Activated CD4-positive, alpha-beta T cell treated with anti-CD3 and anti-CD28 coated beads, Interleukin-2, amount 10 ng/mL, durations not matched to agents 7 days and 5 days (primary cell): ENCODE data around the gene ZNF189. TPM values are rescaled to one million over a fixed set of nuclear protein-coding genes. Genes with fewer than 3 reads are reported as not detected.
A peak's percentile ranks its signal among the peaks of the same experiment; 100 is the strongest.

ENCODE experiments used
- CTCF ChIA-PET: fragments of 350-600 bp; sonication (Branson Sonifier 250); formaldehyde crosslinking; loops from one replicate; lab custom pipeline; 2021; ENCODE audit warnings: antibody characterized with exemption; lab: Charles Lee
- POLR2A ChIA-PET: fragments of 350-600 bp; sonication (Branson Sonifier 250); formaldehyde crosslinking; loops from one replicate; lab custom pipeline; 2021; ENCODE audit warnings: antibody characterized with exemption; lab: Charles Lee
- DNase-seq: peaks from one replicate; pipeline ENCODE4 v3.0.0-alpha.2; 2020
- H3K27ac Mint-ChIP-seq: one replicate; pipeline ENCODE4 v1.8.0; 2021; ENCODE audit warnings: mild to moderate bottlenecking, moderate library complexity, mixed read lengths
- H3K27me3 Mint-ChIP-seq: one replicate; pipeline ENCODE4 v1.8.0; 2021; ENCODE audit warnings: mixed read lengths
- H3K36me3 Mint-ChIP-seq: one replicate; pipeline ENCODE4 v1.8.0; 2021; ENCODE audit warnings: low read depth, mixed read lengths
- H3K4me1 Mint-ChIP-seq: one replicate; pipeline ENCODE4 v1.8.0; 2021; ENCODE audit warnings: mixed read lengths
- H3K4me3 Mint-ChIP-seq: one replicate; pipeline ENCODE4 v1.8.0; 2021; ENCODE audit warnings: mild to moderate bottlenecking, moderate library complexity, mixed read lengths
- H3K9me3 Mint-ChIP-seq: one replicate; pipeline ENCODE4 v1.8.0; 2021; ENCODE audit warnings: mixed read lengths
- total RNA-seq, 2 experiments: library from RNA; stranded (reverse); gene quantifications; one replicate each; pipeline ENCODE4 v1.2.3, GENCODE V29; 2021

Gene ZNF189
- total RNA-seq = 10 to 100 TPM; 11.4 to 12.9 TPM

DNA sequence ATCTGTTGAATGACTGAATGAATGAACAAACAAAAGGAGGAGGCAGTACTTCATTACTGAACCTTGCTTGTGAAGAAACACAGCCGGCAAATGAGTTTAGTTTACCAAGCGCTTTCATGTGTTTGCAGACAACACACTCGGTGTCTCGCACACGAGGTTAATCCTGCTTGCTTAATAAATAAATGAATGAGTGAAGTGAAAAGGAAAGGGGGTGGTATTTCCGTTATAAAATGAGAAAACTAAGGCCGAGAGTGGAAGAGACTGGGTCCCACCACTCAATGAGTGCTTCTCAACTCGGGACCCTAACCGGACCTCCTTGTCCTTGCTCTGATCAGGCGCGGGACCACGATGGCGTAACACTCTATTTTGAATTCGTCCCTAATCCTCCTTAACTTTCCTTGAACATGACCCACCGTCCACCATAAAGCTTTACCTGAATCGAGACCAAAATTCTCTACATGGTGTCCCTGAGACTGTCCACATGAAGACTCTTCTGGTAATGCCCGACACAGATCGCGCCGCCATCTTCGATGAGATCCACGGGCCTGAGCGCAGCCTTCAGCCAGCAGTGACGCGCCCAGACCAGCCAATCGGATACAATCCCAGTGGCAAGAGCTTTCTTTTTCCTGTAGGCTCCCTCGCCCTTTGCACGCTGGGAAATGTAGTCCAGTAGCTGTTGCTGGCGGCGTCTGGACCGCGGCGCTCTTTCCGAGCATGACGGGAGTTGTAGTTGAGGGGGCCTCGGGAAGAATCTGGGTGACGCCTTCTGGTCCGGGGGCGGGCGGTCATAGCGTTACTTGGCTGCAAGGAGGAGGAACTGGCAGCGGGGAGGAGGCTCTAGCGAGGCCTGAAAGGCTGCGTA is at the start of gene ZNF189, which contains the start of gene MRPL50:
ZNF189 (plus strand) TSS at position 784 of the 862 bp plus-strand sequence. CDS start 306 bp downstream, outside the sequence.
MRPL50 (minus strand) TSS at position 551 of the 862 bp plus-strand sequence; CDS start at position 525, 26 bp downstream.
- peak; percentile 98 for DNase-seq
- no peaks in the 10 kb centered on the region for H3K27me3 Mint-ChIP-seq
- H3K27ac Mint-ChIP-seq = peak within 1 kb of the TSS; percentile 99
- H3K4me3 Mint-ChIP-seq = peak within 1 kb of the TSS; percentile 97
- peaks cover 50% of the 10 kb centered on the region for H3K4me1 Mint-ChIP-seq
- peaks cover 19% of the 10 kb centered on the region for H3K9me3 Mint-ChIP-seq
- peaks cover 70% of the 10 kb centered on the region for H3K36me3 Mint-ChIP-seq
- POLR2A ChIA-PET = no interaction called here
- CTCF ChIA-PET = interaction anchor here (1.0 to 1.9 kb wide), 3 partner anchors 10 to 86 kb away, joined by 3 to 6 read pairs (median 4); no protein-coding TSS in a partner anchor

- ChIA-PET CTCF (no interaction called here), POLR2A (no interaction called here)
- Mint-ChIP-seq H3K9me3 (no peaks in the 10 kb centered on the region), H3K27me3 (peaks cover 12% of the 10 kb centered on the region), H3K4me1 (no peaks in the 10 kb centered on the region), H3K36me3 (no peaks in the 10 kb centered on the region), H3K4me3 (no peak overlapping the region), H3K27ac (no peak overlapping the region)
- DNase-seq = no peak
These were observed 48.4 kb upstream of the ZNF189 start for GRCh38 chr9:101350285-101350684.

DNA sequence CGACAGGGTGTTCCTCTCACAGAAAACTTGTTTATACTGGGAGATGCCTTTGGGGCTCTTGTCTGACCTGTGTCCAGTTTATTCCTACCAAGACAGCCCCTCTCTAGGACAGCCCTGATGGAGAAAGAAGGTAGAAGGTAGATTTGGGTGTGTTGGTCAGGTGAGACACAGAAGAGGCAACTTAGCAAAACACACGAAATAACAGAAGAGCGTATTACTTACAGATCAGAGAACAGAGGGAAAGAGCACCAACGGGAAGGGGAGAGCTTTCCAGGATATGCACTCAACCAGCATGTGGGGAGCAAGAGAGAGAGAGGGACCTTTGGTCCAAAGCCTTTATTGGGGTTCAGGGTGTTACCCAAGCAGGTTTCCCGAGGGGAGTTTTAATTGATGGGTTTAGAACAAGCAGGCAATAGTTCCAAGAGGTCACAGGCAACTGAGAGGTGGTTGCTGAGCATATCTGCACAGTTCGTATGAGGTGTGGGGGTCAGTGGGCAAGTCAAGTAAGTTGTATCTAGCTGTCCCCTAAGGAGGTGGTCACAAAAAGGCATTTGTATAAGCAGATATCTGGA is 45.7 kb upstream of the ZNF189 start:
- Mint-ChIP-seq H3K36me3 (no peaks in the 10 kb centered on the region), H3K4me3 (no peak overlapping the region), H3K27ac (no peak overlapping the region), H3K9me3 (no peaks in the 10 kb centered on the region), H3K4me1 (no peaks in the 10 kb centered on the region), H3K27me3 (peaks cover 6% of the 10 kb centered on the region)
- CTCF ChIA-PET = no interaction called here
- POLR2A ChIA-PET = no interaction called here
- no peak for DNase-seq

DNA sequence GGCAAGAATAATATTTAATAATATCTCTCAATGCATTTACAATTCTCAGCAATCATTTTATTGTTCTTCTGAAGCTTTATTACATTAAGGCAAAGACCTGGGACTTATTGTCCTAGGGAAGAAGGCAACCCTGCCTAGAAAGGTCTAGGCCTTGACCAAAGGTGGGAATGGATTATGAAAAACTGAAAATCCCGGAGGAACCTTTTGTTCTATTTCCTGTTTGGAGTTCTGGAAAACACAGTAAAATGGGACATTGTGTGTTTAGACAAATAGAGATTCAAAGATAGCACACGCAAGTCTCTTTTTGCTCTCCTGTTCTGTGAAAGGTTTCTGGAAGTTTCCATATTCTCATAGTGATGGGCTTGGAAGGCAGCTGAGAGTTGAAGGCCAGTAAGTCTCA is 45.0 kb upstream of the ZNF189 start:
- no peak for DNase-seq
- no peak overlapping the region for H3K27ac Mint-ChIP-seq
- H3K9me3 Mint-ChIP-seq = no peaks in the 10 kb centered on the region
- peaks cover 3% of the 10 kb centered on the region for H3K27me3 Mint-ChIP-seq
- H3K4me3 Mint-ChIP-seq = no peak overlapping the region
- ChIA-PET CTCF (no interaction called here), POLR2A (no interaction called here)
- no peaks in the 10 kb centered on the region for H3K36me3 Mint-ChIP-seq
- no peaks in the 10 kb centered on the region for H3K4me1 Mint-ChIP-seq

DNA sequence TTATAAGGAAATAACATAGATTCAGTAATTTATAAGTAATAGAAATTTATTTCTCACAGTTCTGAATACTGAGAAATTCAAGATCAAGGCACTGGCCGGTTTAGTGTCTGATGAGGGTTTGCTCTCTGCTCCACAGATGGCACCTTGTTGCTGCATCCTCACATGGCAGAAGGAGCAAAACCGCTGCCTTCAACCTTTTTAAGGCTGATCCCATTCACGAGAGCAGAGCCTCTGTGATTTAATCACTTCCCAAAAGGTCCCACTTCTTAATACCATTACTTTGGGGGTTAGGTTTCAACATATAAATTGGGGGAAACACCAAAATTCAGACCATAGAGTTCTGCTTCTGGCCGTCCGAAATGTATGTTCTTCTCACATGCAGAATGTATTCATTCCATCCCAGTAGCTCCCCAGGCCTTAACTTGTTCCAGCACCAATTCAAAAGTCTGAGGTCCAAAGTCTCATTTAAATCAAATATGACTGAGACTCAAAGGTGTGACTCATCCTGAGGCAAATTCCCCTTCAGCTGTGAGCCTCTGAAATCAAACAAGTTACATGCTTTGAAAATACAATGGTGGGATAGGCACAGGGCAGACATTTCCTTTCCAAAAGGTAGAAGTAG is 44.4 kb upstream of the ZNF189 start:
- DNase-seq = no peak
- no peaks in the 10 kb centered on the region for H3K36me3 Mint-ChIP-seq
- no peak overlapping the region for H3K27ac Mint-ChIP-seq
- H3K4me1 Mint-ChIP-seq = no peaks in the 10 kb centered on the region
- no peak overlapping the region for H3K4me3 Mint-ChIP-seq
- no peaks in the 10 kb centered on the region for H3K9me3 Mint-ChIP-seq
- ChIA-PET CTCF (no interaction called here), POLR2A (no interaction called here)
- H3K27me3 Mint-ChIP-seq = no peaks in the 10 kb centered on the region

DNA sequence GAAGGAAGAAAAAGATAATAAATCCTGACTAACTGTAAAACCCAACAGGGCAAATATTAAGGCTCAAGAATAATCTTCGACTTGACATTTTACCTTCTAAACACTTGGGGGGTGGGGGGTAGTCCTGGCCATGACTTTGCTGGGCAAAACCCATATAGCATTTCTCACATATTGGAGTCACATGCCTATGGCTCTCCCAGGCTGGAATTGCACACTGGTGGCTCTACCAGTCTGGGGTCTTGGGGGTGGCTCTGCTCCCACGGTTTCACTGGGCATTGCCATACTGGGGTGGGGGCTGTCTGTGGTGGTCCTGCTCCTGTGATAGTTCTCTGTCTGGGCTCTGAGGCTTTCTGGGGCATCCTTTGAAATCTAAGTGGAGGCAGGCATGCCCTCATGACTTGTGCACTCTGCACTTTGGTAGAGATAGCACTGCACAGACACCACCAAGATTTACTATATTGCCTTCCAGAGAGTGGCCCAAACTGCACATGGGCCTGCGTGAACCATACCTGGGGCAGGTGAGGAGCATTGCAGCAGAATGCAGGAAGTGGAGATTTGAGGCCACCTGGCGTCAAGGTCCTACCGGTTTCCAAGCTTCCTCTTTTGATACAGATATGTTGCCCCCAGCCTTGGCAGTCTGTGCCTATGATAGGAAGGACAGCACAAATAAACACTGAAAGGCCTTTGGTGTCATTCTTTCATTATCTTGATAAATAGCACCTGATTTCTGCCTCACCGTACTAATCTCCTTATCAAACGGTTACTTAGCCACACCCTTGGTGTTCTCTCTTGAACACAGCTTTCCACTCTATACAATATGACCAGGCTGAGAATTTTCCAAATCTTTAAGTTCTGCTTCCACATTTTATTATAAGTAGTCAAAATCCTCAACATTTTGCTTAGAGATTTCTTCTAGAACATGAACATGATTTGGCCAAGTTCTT is 43.6 kb upstream of the ZNF189 start:
- no peaks in the 10 kb centered on the region for H3K36me3 Mint-ChIP-seq
- H3K4me1 Mint-ChIP-seq = no peaks in the 10 kb centered on the region
- ChIA-PET POLR2A (no interaction called here), CTCF (no interaction called here)
- no peak for DNase-seq
- no peak overlapping the region for H3K27ac Mint-ChIP-seq
- no peak overlapping the region for H3K4me3 Mint-ChIP-seq
- no peaks in the 10 kb centered on the region for H3K9me3 Mint-ChIP-seq
- H3K27me3 Mint-ChIP-seq = no peaks in the 10 kb centered on the region

DNA sequence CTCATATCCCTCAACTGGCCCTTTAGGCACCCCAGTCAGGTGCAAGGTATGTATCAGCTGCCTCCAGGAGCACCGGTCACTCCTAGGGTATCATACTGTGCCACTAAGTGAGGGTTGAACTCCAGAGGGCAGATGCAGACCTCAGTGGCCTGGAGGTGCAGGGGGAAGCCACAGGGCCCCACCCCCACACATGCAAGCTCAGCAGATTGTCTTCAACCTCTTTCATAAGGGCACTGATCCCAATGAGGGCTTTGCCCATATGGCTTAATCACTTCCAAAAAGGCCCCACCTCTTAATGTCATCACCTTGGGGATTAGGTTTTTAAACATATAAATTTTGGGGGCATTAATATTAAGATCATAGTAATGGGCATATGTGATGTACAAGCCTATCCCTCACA is 42.0 kb upstream of the ZNF189 start:
- ChIA-PET POLR2A (no interaction called here), CTCF (no interaction called here)
- no peaks in the 10 kb centered on the region for H3K36me3 Mint-ChIP-seq
- H3K9me3 Mint-ChIP-seq = no peaks in the 10 kb centered on the region
- no peak for DNase-seq
- H3K4me1 Mint-ChIP-seq = no peaks in the 10 kb centered on the region
- H3K27ac Mint-ChIP-seq = no peak overlapping the region
- no peak overlapping the region for H3K4me3 Mint-ChIP-seq
- H3K27me3 Mint-ChIP-seq = no peaks in the 10 kb centered on the region

DNA sequence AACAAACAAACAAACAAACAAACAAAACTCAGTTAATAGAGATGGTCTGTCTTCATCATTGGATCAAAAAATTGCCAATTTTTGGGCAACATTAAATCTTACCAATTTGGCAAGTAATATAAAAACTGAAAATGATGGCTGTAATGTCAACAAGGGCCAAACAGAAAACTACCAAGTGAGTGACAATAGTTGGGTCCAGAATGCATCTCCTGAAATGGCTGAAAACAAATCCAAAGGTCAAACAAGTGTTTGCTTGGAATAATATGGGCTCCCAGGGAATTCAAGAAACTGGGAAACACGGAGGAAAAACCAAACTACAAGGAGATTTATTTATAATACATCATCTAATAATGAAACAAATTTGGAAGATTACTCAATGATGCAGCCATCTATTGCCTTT is 39.0 kb upstream of the ZNF189 start:
- Mint-ChIP-seq H3K36me3 (no peaks in the 10 kb centered on the region), H3K4me3 (no peak overlapping the region), H3K9me3 (no peaks in the 10 kb centered on the region), H3K4me1 (no peaks in the 10 kb centered on the region), H3K27me3 (no peaks in the 10 kb centered on the region), H3K27ac (no peak overlapping the region)
- DNase-seq = no peak
- CTCF ChIA-PET = no interaction called here
- POLR2A ChIA-PET = no interaction called here

DNA sequence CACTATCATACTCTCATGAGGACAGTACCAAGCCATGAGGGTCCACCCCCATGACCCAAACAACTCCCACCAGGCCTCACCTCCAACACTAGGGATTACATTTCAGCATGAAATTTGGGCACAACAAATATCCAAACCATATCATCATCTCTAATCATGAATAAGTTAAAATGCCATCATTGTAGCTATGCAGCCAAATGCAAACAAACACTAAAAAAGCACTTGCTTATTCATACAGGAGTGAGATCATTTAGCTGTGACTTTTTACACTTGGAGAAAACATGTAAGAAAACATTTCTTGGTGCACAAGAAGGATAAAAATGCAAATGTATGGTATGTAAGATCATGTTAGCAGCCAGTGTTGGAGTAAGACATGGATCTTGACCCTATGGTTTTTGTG is 38.0 kb upstream of the ZNF189 start:
- no peaks in the 10 kb centered on the region for H3K27me3 Mint-ChIP-seq
- H3K27ac Mint-ChIP-seq = no peak overlapping the region
- no peaks in the 10 kb centered on the region for H3K4me1 Mint-ChIP-seq
- no peak for DNase-seq
- CTCF ChIA-PET = no interaction called here
- H3K36me3 Mint-ChIP-seq = no peaks in the 10 kb centered on the region
- no peaks in the 10 kb centered on the region for H3K9me3 Mint-ChIP-seq
- POLR2A ChIA-PET = no interaction called here
- no peak overlapping the region for H3K4me3 Mint-ChIP-seq

GRCh38 chr9:101362450-101362849 is 36.2 kb upstream of the ZNF189 start:
- CTCF ChIA-PET = no interaction called here
- no peaks in the 10 kb centered on the region for H3K27me3 Mint-ChIP-seq

GRCh38 chr9:101365181-101365580 is 33.5 kb upstream of the ZNF189 start:
- POLR2A ChIA-PET = no interaction called here
- CTCF ChIA-PET = interaction anchor here (0.5 kb wide), 1 partner anchor 1522 kb away, joined by 4 read pairs; no protein-coding TSS in a partner anchor
- no peak for DNase-seq
- Mint-ChIP-seq H3K4me3 (no peak overlapping the region), H3K27me3 (no peaks in the 10 kb centered on the region), H3K4me1 (no peaks in the 10 kb centered on the region), H3K36me3 (no peaks in the 10 kb centered on the region), H3K9me3 (no peaks in the 10 kb centered on the region), H3K27ac (no peak overlapping the region)

More at GRCh38 chr9:101362450-101362849, 36.2 kb upstream of the ZNF189 start:
- POLR2A ChIA-PET = no interaction called here
- H3K4me3 Mint-ChIP-seq = no peak overlapping the region
- no peak overlapping the region for H3K27ac Mint-ChIP-seq
- H3K36me3 Mint-ChIP-seq = no peaks in the 10 kb centered on the region
- no peaks in the 10 kb centered on the region for H3K9me3 Mint-ChIP-seq
- no peaks in the 10 kb centered on the region for H3K4me1 Mint-ChIP-seq
- no peak for DNase-seq

- no peak for DNase-seq
- no peak overlapping the region for H3K4me3 Mint-ChIP-seq
- POLR2A ChIA-PET = no interaction called here
- no peaks in the 10 kb centered on the region for H3K9me3 Mint-ChIP-seq
- CTCF ChIA-PET = interaction anchor here (0.7 kb wide), 1 partner anchor 924 kb away, joined by 3 read pairs; no protein-coding TSS in a partner anchor
- H3K27me3 Mint-ChIP-seq = no peaks in the 10 kb centered on the region
- H3K36me3 Mint-ChIP-seq = no peaks in the 10 kb centered on the region
- no peaks in the 10 kb centered on the region for H3K4me1 Mint-ChIP-seq
- no peak overlapping the region for H3K27ac Mint-ChIP-seq
These were observed 32.5 kb upstream of the ZNF189 start for GRCh38 chr9:101366038-101366756.
